H1 (cell line): ENCODE measurements around the gene PKMYT1. TPM values are rescaled to one million over a fixed set of nuclear protein-coding genes. Genes with fewer than 3 reads are reported as not detected.

Experiments
- CTCF ChIA-PET: fragments of 300-600 bp; sonication (Branson Sonifier 250); formaldehyde crosslinking; loops from one replicate; lab custom pipeline; 2021; ENCODE audit not compliant: partially characterized antibody; lab: Charles Lee
- POLR2A ChIA-PET: fragments of 300-600 bp; sonication (Branson Sonifier 250); formaldehyde crosslinking; loops from one replicate; lab custom pipeline; 2021; ENCODE audit warnings: inconsistent platforms; ENCODE audit not compliant: partially characterized antibody; lab: Charles Lee
- DNase-seq, 2 experiments: peaks; one replicate each; pipeline versions ENCODE4 v3.0.0 to v3.0.0-alpha.2; 2010 to 2022; ENCODE audit warnings: low spot score in 2 of 2, low read depth in 1 of 2, mixed read lengths in 1 of 2
- FAIRE-seq: peaks from 2 replicates; lab custom pipeline; 2011; peaks lifted over from hg19 to GRCh38; lab: Jason Lieb, UNC
- H2AFZ ChIP-seq: 2 replicates; pipeline ENCODE4 v1.8.1; 2012; ENCODE audit warnings: low read length, inconsistent platforms
- H2AK5ac ChIP-seq: 2 replicates; pipeline ENCODE4 v1.6.1; 2013; ENCODE audit warnings: low read depth, low read length
- H2BK120ac ChIP-seq: replicated peaks from 2 replicates; pipeline ENCODE3; 2013; ENCODE audit warnings: low read depth, low read length, inconsistent platforms
- H2BK12ac ChIP-seq: 2 replicates; pipeline ENCODE4 v1.6.1; 2013; ENCODE audit warnings: low read depth, low read length
- H2BK15ac ChIP-seq: 2 replicates; pipeline ENCODE4 v1.6.1; 2013; ENCODE audit warnings: low read length
- H2BK20ac ChIP-seq: 2 replicates; pipeline ENCODE4 v1.6.1; 2013; ENCODE audit warnings: low read length
- H2BK5ac ChIP-seq: 2 replicates; pipeline ENCODE4 v1.6.1; 2013; ENCODE audit warnings: low read depth, low read length
- H3K14ac ChIP-seq: 2 replicates; pipeline ENCODE4 v1.6.1; 2013; ENCODE audit warnings: inconsistent platforms; ENCODE audit not compliant: insufficient read length
- H3K18ac ChIP-seq: 2 replicates; pipeline ENCODE4 v1.6.1; 2013; ENCODE audit warnings: low read length; ENCODE audit errors: extremely low read depth
- H3K23ac ChIP-seq: 2 replicates; pipeline ENCODE4 v1.6.1; 2013; ENCODE audit warnings: inconsistent platforms; ENCODE audit not compliant: insufficient read length
- H3K23me2 ChIP-seq: 2 replicates; pipeline ENCODE4 v1.6.1; 2013; ENCODE audit warnings: low read depth, low read length
- H3K27ac ChIP-seq: 2 replicates; pipeline ENCODE4 v1.6.1; 2011; ENCODE audit warnings: low read depth, low read length, inconsistent platforms
- H3K27me3 ChIP-seq, 4 experiments: replicated peaks in 1 of 4; 1 replicate in 1 of 4; 2 replicates in 3 of 4; pipeline versions ENCODE4 v1.6.1 to v1.8.1; 2011 to 2013; ENCODE audit warnings: low read length in 3 of 4, mild to moderate bottlenecking in 3 of 4, inconsistent platforms in 2 of 4, mixed read lengths in 2 of 4, moderate library complexity in 1 of 4; ENCODE audit not compliant: control insufficient read depth in 3 of 4, insufficient read depth in 3 of 4; ENCODE audit errors: extremely low read depth in 1 of 4
- H3K36me3 ChIP-seq, 4 experiments: 2 replicates each; pipeline versions ENCODE4 v1.6.1 to v1.8.1; 2011 to 2013; ENCODE audit warnings: mild to moderate bottlenecking in 4 of 4, low read length in 3 of 4, moderate library complexity in 2 of 4, control low read depth in 1 of 4, inconsistent platforms in 1 of 4; ENCODE audit not compliant: insufficient read depth in 4 of 4, control insufficient read depth in 2 of 4
- H3K4ac ChIP-seq: replicated peaks from 2 replicates; pipeline ENCODE3; 2013; ENCODE audit warnings: low read length, low read depth, mixed read lengths, inconsistent platforms; ENCODE audit not compliant: insufficient read length
- H3K4me1 ChIP-seq, 4 experiments: replicated peaks in 1 of 4; 1 replicate in 1 of 4; 2 replicates in 3 of 4; pipeline versions ENCODE4 v1.6.1 to v1.8.1; 2011 to 2013; ENCODE audit warnings: low read length in 3 of 4, inconsistent platforms in 2 of 4, mixed read lengths in 1 of 4; ENCODE audit not compliant: insufficient read depth in 4 of 4, control insufficient read depth in 3 of 4
- H3K4me2 ChIP-seq, 2 experiments: 2 replicates each; pipeline versions ENCODE4 v1.6.1 to v1.8.1; 2011 to 2013; ENCODE audit warnings: low read depth in 2 of 2, low read length in 2 of 2, control low read depth in 1 of 2, inconsistent platforms in 1 of 2, mild to moderate bottlenecking in 1 of 2; ENCODE audit not compliant: insufficient read depth in 1 of 2
- H3K4me3 ChIP-seq, 4 experiments: fragments of 200-600, 300-600 bp in 1 of 4; sonication (generic), shearing (Covaris generic), sonication (Bioruptor Twin) in 1 of 4; 2 replicates each; pipeline versions ENCODE4 v1.5.1 to v1.8.1; 2011 to 2016; ENCODE audit warnings: low read length in 4 of 4, low read depth in 3 of 4, control low read depth in 2 of 4, inconsistent platforms in 2 of 4, mild to moderate bottlenecking in 2 of 4, mixed read lengths in 1 of 4, moderate library complexity in 1 of 4; ENCODE audit not compliant: insufficient read depth in 2 of 4; ENCODE audit errors: extremely low read depth in 1 of 4
- H3K56ac ChIP-seq: replicated peaks from 2 replicates; pipeline ENCODE3; 2013; ENCODE audit warnings: low read depth, mild to moderate bottlenecking, mixed read lengths, low read length, inconsistent platforms; ENCODE audit not compliant: insufficient read length
- H3K79me1 ChIP-seq: 2 replicates; pipeline ENCODE4 v1.6.1; 2013; ENCODE audit warnings: low read depth, low read length, control low read depth
- H3K79me2 ChIP-seq, 2 experiments: 2 replicates each; pipeline versions ENCODE4 v1.6.1 to v1.8.1; 2012 to 2013; ENCODE audit warnings: low read length in 2 of 2, mild to moderate bottlenecking in 2 of 2, inconsistent platforms in 1 of 2; ENCODE audit not compliant: insufficient read depth in 2 of 2, control insufficient read depth in 1 of 2
- H3K9ac ChIP-seq, 4 experiments: replicated peaks in 1 of 4; 1 replicate in 1 of 4; 2 replicates in 3 of 4; pipeline versions ENCODE4 v1.6.1 to v1.8.1; 2011 to 2013; ENCODE audit warnings: low read depth in 3 of 4, low read length in 3 of 4, control low read depth in 2 of 4, mild to moderate bottlenecking in 2 of 4, moderate library complexity in 2 of 4, inconsistent platforms in 1 of 4; ENCODE audit errors: extremely low read depth in 1 of 4
- H3K9me3 ChIP-seq, 2 experiments: 2 replicates each; pipeline versions ENCODE4 v1.6.1 to v1.8.1; 2012 to 2013; ENCODE audit warnings: mild to moderate bottlenecking in 2 of 2, moderate library complexity in 2 of 2, control low read depth in 1 of 2, inconsistent platforms in 1 of 2, low read depth in 1 of 2, low read length in 1 of 2, mixed read lengths in 1 of 2; ENCODE audit not compliant: insufficient read depth in 2 of 2
- H4K20me1 ChIP-seq, 2 experiments: replicated peaks in 1 of 2; 2 replicates each; pipeline versions ENCODE3 to v1.8.1; 2011 to 2013; ENCODE audit warnings: inconsistent platforms in 2 of 2, low read length in 2 of 2, mild to moderate bottlenecking in 1 of 2; ENCODE audit not compliant: insufficient read depth in 2 of 2, control insufficient read depth in 1 of 2
- H4K5ac ChIP-seq: 2 replicates; pipeline ENCODE4 v1.6.1; 2013; ENCODE audit warnings: low read length, low read depth, mixed read lengths, inconsistent platforms; ENCODE audit not compliant: insufficient read length
- H4K8ac ChIP-seq: 2 replicates; pipeline ENCODE4 v1.8.0; 2013; ENCODE audit warnings: mild to moderate bottlenecking, moderate library complexity, low read length, inconsistent platforms; ENCODE audit not compliant: insufficient read depth; ENCODE audit errors: extremely low read depth
- H4K91ac ChIP-seq: replicated peaks from 2 replicates; pipeline ENCODE3; 2013; ENCODE audit warnings: low read length, mixed read lengths, inconsistent platforms; ENCODE audit not compliant: insufficient read length
- BRCA1 ChIP-seq: IDR thresholded peaks from 2 replicates; pipeline ENCODE4 v1.6.1; 2012; ENCODE audit warnings: low read depth, low read length, improper control_type of control experiment
- CHD1 ChIP-seq: IDR thresholded peaks from 2 replicates; pipeline ENCODE4 v1.6.1; 2012; ENCODE audit warnings: low read depth, low read length, improper control_type of control experiment
- CHD2 ChIP-seq: IDR thresholded peaks from 2 replicates; pipeline ENCODE4 v1.6.1; 2012; ENCODE audit warnings: low read length, improper control_type of control experiment
- EP300 ChIP-seq, 2 experiments: IDR thresholded peaks; 1 replicate in 1 of 2; 2 replicates in 1 of 2; pipeline ENCODE4 v1.6.1; 2011 to 2012; ENCODE audit warnings: low read depth in 2 of 2, low read length in 2 of 2, mild to moderate bottlenecking in 2 of 2, borderline replicate concordance in 1 of 2, inconsistent platforms in 1 of 2, moderate library complexity in 1 of 2
- KDM4A ChIP-seq: IDR thresholded peaks from one replicate; pipeline ENCODE4 v1.7.1; 2012; ENCODE audit warnings: low read depth, mild to moderate bottlenecking, moderate library complexity, low read length, inconsistent platforms; ENCODE audit not compliant: severe bottlenecking
- MAX ChIP-seq: IDR thresholded peaks from 2 replicates; pipeline ENCODE4 v1.6.1; 2012; ENCODE audit warnings: inconsistent platforms
- POLR2A ChIP-seq, 2 experiments: IDR thresholded peaks; 1 replicate in 1 of 2; 2 replicates in 1 of 2; pipeline ENCODE4 v1.6.1; 2011; ENCODE audit warnings: low read depth in 2 of 2, low read length in 2 of 2, mild to moderate bottlenecking in 2 of 2; ENCODE audit errors: control extremely low read depth in 1 of 2
- SIN3A ChIP-seq, 2 experiments: IDR thresholded peaks in 1 of 2; conservative IDR thresholded peaks in 1 of 2; 2 replicates each; pipeline ENCODE4 v1.6.1; 2011 to 2012; ENCODE audit warnings: low read length in 2 of 2, improper control_type of control experiment in 1 of 2, low read depth in 1 of 2, mild to moderate bottlenecking in 1 of 2
- SP4 ChIP-seq: IDR thresholded peaks from 2 replicates; pipeline ENCODE4 v1.6.1; 2012; ENCODE audit warnings: low read length, inconsistent platforms
- USF2 ChIP-seq: IDR thresholded peaks from 2 replicates; pipeline ENCODE4 v1.6.1; 2011; ENCODE audit warnings: low read length, improper control_type of control experiment
- WGBS, 2 experiments: shearing (Covaris generic) in 1 of 2; methylation state at CpG; one replicate each; pipeline versions ENCODE4 v1.1.6 to v1.1.7; 2013 to 2015; ENCODE audit warnings: low lambda C conversion rate in 2 of 2, mixed read lengths in 2 of 2, inconsistent platforms in 1 of 2, low coverage in 1 of 2, missing lambda C conversion rate in 1 of 2; ENCODE audit not compliant: insufficient replicate concordance in 2 of 2, insufficient coverage in 1 of 2, insufficient read length in 1 of 2; ENCODE audit errors: extremely low coverage in 1 of 2, missing lambda C conversion rate in 1 of 2; 5-methylcytosine and 5-hydroxymethylcytosine counted together
- polyA plus RNA-seq, 7 experiments: library from polyadenylated mRNA; depleted of rRNA in 3 of 7; stranded (reverse) in 5 of 7; unstranded in 2 of 7; fragments of >200 nt in 5 of 7; fragments of 200-250 nt in 2 of 7; gene quantifications; 1 replicate in 5 of 7; 2 replicates in 1 of 7; 4 replicates in 1 of 7; pipeline versions ENCODE4 v1.2.1 to v1.2.3, GENCODE V29; 2011 to 2013; ENCODE audit warnings: missing spikeins in 2 of 7, mixed read lengths in 2 of 7
- total RNA-seq: library from RNA; stranded (reverse); fragmentation: NEBNext Ultra II Directional; extraction: Animal tissue kit (Norgen Biotek cat#: 25700); gene quantifications from 2 replicates; pipeline ENCODE4 v1.2.1, GENCODE V29; 2021

The PKMYT1 gene
- total and polyA plus RNA-seq, 2 of the 8 experiments (the other 6 are each of a cell fraction or from before 2014, with no cell fraction given): 74.7 to 85.2 TPM

- peaks cover 5 to 8% of the 10 kb centered on the region in 2 experiments for H4K20me1 ChIP-seq
- peaks cover 22% of the 10 kb centered on the region for H3K23me2 ChIP-seq
- H3K14ac ChIP-seq: no peak within 1 kb of the TSS
- DNase-seq: peak in 1 of 2 experiments; percentile 87
- no peaks in the 10 kb centered on the region for H3K79me1 ChIP-seq
- no peak within 1 kb of the TSS for H3K23ac ChIP-seq
- H3K4me1 ChIP-seq: peaks cover 0 to 28% (median 18%) of the 10 kb centered on the region in 4 experiments; a peak in 5 of 7 replicates
- peak within 1 kb of the TSS; percentile 80 for H3K4ac ChIP-seq
- ChIA-PET CTCF (interaction anchor here (0.6 to 5.6 kb wide), 11 partner anchors 9 to 68 kb away, joined by 3 to 41 read pairs (median 4); partner anchors contain the start of gene CLDN6), POLR2A (interaction anchor here (0.6 to 25.4 kb wide), 17 partner anchors 8 to 191 kb away, joined by 3 to 455 read pairs (median 4); partner anchors contain the start of genes CLDN6, CLDN9, HCFC1R1 and PKMYT1)
- peak within 1 kb of the TSS; percentile 95 for H4K91ac ChIP-seq
- H3K27ac ChIP-seq: no peak within 1 kb of the TSS; the same call in 1 of the 2 replicates
- no peaks in the 10 kb centered on the region for H3K9me3 ChIP-seq
- no peaks in the 10 kb centered on the region for H3K79me2 ChIP-seq
- FAIRE-seq: no peak
- no peak within 1 kb of the TSS for H2AK5ac ChIP-seq
- no peak within 1 kb of the TSS for H2BK20ac ChIP-seq
- no peak within 1 kb of the TSS for H2AFZ ChIP-seq
- WGBS, 2 experiments: 3% methylated on average over 25 of the region's 60 CpGs; no CpG with 5 or more reads in 1 of the 2 experiments
- peaks cover 15 to 32% (median 23%) of the 10 kb centered on the region in 4 experiments; a peak in 6 of 7 replicates for H3K27me3 ChIP-seq
- H3K56ac ChIP-seq: peak within 1 kb of the TSS; percentile 61
- H3K4me3 ChIP-seq: peak within 1 kb of the TSS; percentile 39 to 80 (median 59)
- no peaks in the 10 kb centered on the region for H3K36me3 ChIP-seq
- no peak within 1 kb of the TSS; the same call in 1 of the 2 replicates for H2BK15ac ChIP-seq
- H2BK5ac ChIP-seq: peak within 1 kb of the TSS; percentile 91; the same call in 1 of the 2 replicates
- H2BK12ac ChIP-seq: peak within 1 kb of the TSS; percentile 84; the same call in 1 of the 2 replicates
- no peak within 1 kb of the TSS for H2BK120ac ChIP-seq
- peak within 1 kb of the TSS; percentile 64 to 86 for H3K4me2 ChIP-seq
- peak within 1 kb of the TSS; percentile 99 for H3K18ac ChIP-seq
- H4K8ac ChIP-seq: peak within 1 kb of the TSS; percentile 11
- peak within 1 kb of the TSS in 1 of 4 experiments; percentile 21; a peak in 2 of 7 replicates for H3K9ac ChIP-seq
- peak within 1 kb of the TSS; percentile 85 for H4K5ac ChIP-seq
- no peak for TF ChIP-seq KDM4A
- TF ChIP-seq MAX: peak; percentile 85
- 0 out of 4 replicates have a peak, but pooled peaks have one; percentile 9 to 18 for TF ChIP-seq SIN3A (conservative IDR thresholded peaks at IDR 0.05 in 1 of 2, IDR thresholded peaks at IDR 0.05 in 1 of 2; ENCODE audit: low read depth in 1 of 2, low read length in 2 of 2)
- no peak for TF ChIP-seq CHD1
- no peak for TF ChIP-seq SP4
- TF ChIP-seq EP300 (IDR thresholded peaks at IDR 0.05; ENCODE audit: borderline replicate concordance in 1 of 2, low read depth in 2 of 2, low read length in 2 of 2): no peak
- no peak for TF ChIP-seq POLR2A (IDR thresholded peaks at IDR 0.05; ENCODE audit: control extremely low read depth in 1 of 2, low read depth in 2 of 2, low read length in 2 of 2)
- TF ChIP-seq BRCA1: no peak
- peak; percentile 63; the same call in 1 of the 2 replicates for TF ChIP-seq USF2
- TF ChIP-seq CHD2: no peak
These were observed 16.3 kb downstream of the PKMYT1 start, which contains the start of gene KREMEN2 for GRCh38 chr16:2963723-2964474. Gene KREMEN2, plus strand, starts transcription at chr16:2964275. Its CDS starts 246 bp downstream, at chr16:2964521.
